HFF-Myc (cell line): Measurements from ENCODE around the gene CDK1.
"Not testable (repeated sequence)": the region's sequence is repeated elsewhere in the genome, so short reads cannot be mapped to it uniquely, and the experiment has no call there.

Experiments
- DNase-seq: peaks from one replicate; pipeline ENCODE4 v3.0.0-alpha.2; 2011; ENCODE audit warnings: low read depth; ENCODE audit errors: extremely low read depth
- H3K4me3 ChIP-seq: replicated peaks from 2 replicates; pipeline ENCODE4 v1.5.1; 2011; ENCODE audit warnings: low read depth, mild to moderate bottlenecking, control low read depth, low read length
- CTCF ChIP-seq: IDR thresholded peaks from 2 replicates; pipeline ENCODE4 v1.5.1; 2012; ENCODE audit warnings: mild to moderate bottlenecking, low read depth, low read length, control low read depth; ENCODE audit errors: missing control alignments

The CDK1 gene

DNA sequence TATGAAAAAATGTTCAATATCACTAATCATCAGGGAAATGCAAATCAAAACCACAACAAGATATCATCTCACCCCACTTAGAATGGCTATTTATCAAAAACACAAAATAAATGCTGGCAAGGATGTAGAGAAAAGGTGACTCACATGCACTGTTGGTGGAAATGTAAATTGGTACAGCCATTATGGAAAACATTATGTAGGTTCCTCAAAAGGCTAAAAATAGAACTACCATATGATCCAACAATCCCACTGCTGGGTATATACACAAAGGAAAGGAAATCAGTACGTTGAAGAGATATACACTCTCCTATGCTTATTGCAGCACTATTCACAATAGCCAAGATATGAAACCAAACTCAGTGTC is 50.2 kb downstream of the CDK1 start:
- no peak for DNase-seq

GRCh38 chr10:60832136-60832535 is 53.9 kb downstream of the CDK1 start:
- not testable (repeated sequence) for DNase-seq, H3K4me3 ChIP-seq

More for the DNA sequence above, 50.2 kb downstream of the CDK1 start:
- no peak overlapping the region for H3K4me3 ChIP-seq
- no peak for TF ChIP-seq CTCF

GRCh38 chr10:60834401-60834800 is 56.1 kb downstream of the CDK1 start:
- no peak for DNase-seq
- H3K4me3 ChIP-seq = no peak overlapping the region
- no peak for TF ChIP-seq CTCF

DNA sequence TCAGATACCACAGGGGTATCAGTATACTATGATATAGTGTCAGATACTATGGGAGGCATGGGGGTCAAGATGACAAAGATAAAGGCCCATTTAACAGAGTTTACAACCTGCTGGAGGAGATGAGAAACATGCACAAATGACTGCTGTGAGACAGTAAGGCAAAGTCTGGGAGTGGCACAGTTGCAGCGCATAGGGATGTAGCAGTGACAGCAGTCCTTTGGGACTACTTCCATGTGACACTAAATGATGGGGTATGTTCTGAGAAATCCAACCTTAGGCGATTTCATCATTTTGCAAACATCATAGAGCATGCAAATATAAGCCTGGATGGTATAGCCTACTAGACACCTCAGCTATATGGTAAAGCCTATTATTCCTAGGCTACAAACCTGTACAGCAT is 56.8 kb downstream of the CDK1 start:
- no peak overlapping the region for H3K4me3 ChIP-seq
- no peak for DNase-seq
- TF ChIP-seq CTCF = no peak

- DNase-seq, H3K4me3 ChIP-seq: not testable (repeated sequence)
Observed at GRCh38 chr10:60841227-60841626, 62.9 kb downstream of the CDK1 start.

- H3K4me3 ChIP-seq = no peak overlapping the region
- no peak for TF ChIP-seq CTCF
- no peak for DNase-seq
Observed at GRCh38 chr10:60842694-60843093, 64.4 kb downstream of the CDK1 start.
